GM19193 (cell line): Measurements from ENCODE around the gene ERC2.

Experiments used
- POLR2A ChIP-seq: IDR thresholded peaks from 4 replicates; pipeline ENCODE4 v1.6.1; 2011; ENCODE audit not compliant: insufficient read depth, insufficient read length; ENCODE audit errors: extremely low read depth

The ERC2 gene

GRCh38 chr3:55963601-55964000 lies 504.7 kb downstream of the ERC2 start:
- no peak for TF ChIP-seq POLR2A

GRCh38 chr3:55959471-55960080 lies 508.7 kb downstream of the ERC2 start:
- TF ChIP-seq POLR2A = no peak

GRCh38 chr3:55958605-55959004 lies 509.7 kb downstream of the ERC2 start:
- TF ChIP-seq POLR2A = no peak

- TF ChIP-seq POLR2A = no peak
Observed at GRCh38 chr3:55955891-55956477, 512.3 kb downstream of the ERC2 start.

- no peak for TF ChIP-seq POLR2A
Observed at GRCh38 chr3:55951388-55951787, 516.9 kb downstream of the ERC2 start.

- no peak for TF ChIP-seq POLR2A
Observed at GRCh38 chr3:55947406-55947805, 520.9 kb downstream of the ERC2 start.

GRCh38 chr3:55946574-55947160 lies 521.6 kb downstream of the ERC2 start:
- TF ChIP-seq POLR2A = no peak

GRCh38 chr3:55942868-55943267 lies 525.4 kb downstream of the ERC2 start:
- TF ChIP-seq POLR2A = no peak

- no peak for TF ChIP-seq POLR2A
Observed at GRCh38 chr3:55939287-55939686, 529.0 kb downstream of the ERC2 start.

- TF ChIP-seq POLR2A = no peak
Observed at GRCh38 chr3:55937301-55937700, 531.0 kb downstream of the ERC2 start.

GRCh38 chr3:55936549-55937052 lies 531.7 kb downstream of the ERC2 start:
- no peak for TF ChIP-seq POLR2A

- TF ChIP-seq POLR2A = no peak
Observed at GRCh38 chr3:55935241-55935640, 533.0 kb downstream of the ERC2 start.

- no peak for TF ChIP-seq POLR2A
Observed at GRCh38 chr3:55934771-55935170, 533.5 kb downstream of the ERC2 start.

- TF ChIP-seq POLR2A = no peak
Observed at GRCh38 chr3:55929154-55929869, 539.0 kb downstream of the ERC2 start.

- TF ChIP-seq POLR2A = no peak
Observed at GRCh38 chr3:55923626-55924025, 544.6 kb downstream of the ERC2 start.
